Colonic mucosa (tissue), 4 donors: ENCODE results near the gene DPH3. TPM values are rescaled to one million over a fixed set of nuclear protein-coding genes. Genes with fewer than 3 reads are reported as not detected.

Source experiments
- DNase-seq: peaks from one replicate; pipeline ENCODE4 v3.0.0-alpha.2; 2020
- H3K27ac ChIP-seq: fragments of 200-600 bp; one replicate; pipeline ENCODE4 v1.8.0; 2021
- H3K27me3 ChIP-seq: fragments of 200-600 bp; one replicate; pipeline ENCODE4 v1.8.0; 2021
- H3K36me3 ChIP-seq: fragments of 200-600 bp; one replicate; pipeline ENCODE4 v1.8.0; 2021
- H3K4me1 ChIP-seq: fragments of 200-600 bp; one replicate; pipeline ENCODE4 v1.8.0; 2021; ENCODE audit warnings: mild to moderate bottlenecking
- H3K4me3 ChIP-seq: fragments of 200-600 bp; one replicate; pipeline ENCODE4 v1.8.0; 2021
- H3K9ac ChIP-seq, 2 donors: one replicate each; pipeline ENCODE4 v1.7.0; 2013; ENCODE audit warnings: control low read depth in 2 of 2, low read depth in 2 of 2, low read length in 2 of 2
- H3K9me3 ChIP-seq: fragments of 200-600 bp; one replicate; pipeline ENCODE4 v1.8.0; 2021
- intact Hi-C: fragments of 100-400 bp; cut with DNase I; formaldehyde crosslinking; loops from one replicate; pipeline ENCODE4 v1.14.1; 2022
- total RNA-seq, 2 donors: library from RNA; stranded (reverse); fragmentation: NEBNext Ultra II Directional in 1 of 2; extraction: Animal tissue kit (Norgen Biotek cat#: 25700) in 1 of 2; gene quantifications; one replicate each; pipeline ENCODE4 v1.2.1, GENCODE V29; 2021
- TF ChIP-seq, protein P1 (sequence below): fragments of 200-600 bp; IDR thresholded peaks from one replicate; pipeline ENCODE4 v1.8.0; 2022; ENCODE audit warnings: antibody characterized with exemption, mild to moderate bottlenecking
- donor health status: healthy.
- donor health status: DM: no; HTN: no; CAD: no.
- donor health status: DM: no; HTN: no; CAD: no.

DPH3 gene
- total RNA-seq, 2 donors from 2014 or later, result 15.4 to 23.4 TPM

DNA sequence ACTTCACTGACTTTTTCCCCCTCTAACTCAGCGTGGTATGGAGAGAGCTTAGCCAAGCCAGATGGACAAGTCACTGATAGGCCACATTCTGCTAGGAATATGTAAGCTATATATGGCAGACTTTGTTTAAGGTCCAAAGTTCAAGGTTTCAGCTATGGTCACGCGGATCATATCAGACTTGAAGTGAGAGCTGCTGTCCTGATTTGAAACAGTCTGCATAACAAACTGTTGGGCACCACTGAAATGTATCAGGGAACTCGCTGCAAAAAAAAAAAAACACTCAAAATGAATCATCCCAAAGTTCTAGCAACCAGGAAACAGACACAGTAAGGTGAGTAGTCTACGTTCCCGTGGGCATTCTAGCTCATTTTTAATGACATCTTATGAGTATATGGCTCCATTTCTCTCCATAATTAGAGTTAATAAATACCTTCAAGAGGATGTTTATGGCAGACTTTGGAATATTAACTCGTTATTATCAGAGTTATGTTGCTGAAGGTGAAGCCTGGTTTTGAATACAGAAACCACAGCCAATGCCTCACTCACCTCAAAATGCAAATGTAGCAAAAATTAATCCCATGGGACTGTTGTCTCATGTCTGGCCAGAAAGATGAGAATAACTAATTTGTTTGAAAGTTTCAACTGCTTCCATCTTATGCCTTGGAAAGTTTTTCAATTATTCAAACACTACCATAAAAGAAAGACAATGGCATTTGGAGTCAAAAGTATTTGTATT is 12.3 kb downstream of the DPH3 start:
- Histone ChIP-seq H3K27me3 (no peaks in the 10 kb centered on the region), H3K4me1 (no peaks in the 10 kb centered on the region), H3K27ac (no peak overlapping the region), H3K9me3 (no peaks in the 10 kb centered on the region), H3K4me3 (no peak overlapping the region), H3K36me3 (no peaks in the 10 kb centered on the region), H3K9ac (no peak overlapping the region)
- DNase-seq, result peak; percentile 26
- intact Hi-C loops, result no loop called here
- TF ChIP-seq, protein P1, sequence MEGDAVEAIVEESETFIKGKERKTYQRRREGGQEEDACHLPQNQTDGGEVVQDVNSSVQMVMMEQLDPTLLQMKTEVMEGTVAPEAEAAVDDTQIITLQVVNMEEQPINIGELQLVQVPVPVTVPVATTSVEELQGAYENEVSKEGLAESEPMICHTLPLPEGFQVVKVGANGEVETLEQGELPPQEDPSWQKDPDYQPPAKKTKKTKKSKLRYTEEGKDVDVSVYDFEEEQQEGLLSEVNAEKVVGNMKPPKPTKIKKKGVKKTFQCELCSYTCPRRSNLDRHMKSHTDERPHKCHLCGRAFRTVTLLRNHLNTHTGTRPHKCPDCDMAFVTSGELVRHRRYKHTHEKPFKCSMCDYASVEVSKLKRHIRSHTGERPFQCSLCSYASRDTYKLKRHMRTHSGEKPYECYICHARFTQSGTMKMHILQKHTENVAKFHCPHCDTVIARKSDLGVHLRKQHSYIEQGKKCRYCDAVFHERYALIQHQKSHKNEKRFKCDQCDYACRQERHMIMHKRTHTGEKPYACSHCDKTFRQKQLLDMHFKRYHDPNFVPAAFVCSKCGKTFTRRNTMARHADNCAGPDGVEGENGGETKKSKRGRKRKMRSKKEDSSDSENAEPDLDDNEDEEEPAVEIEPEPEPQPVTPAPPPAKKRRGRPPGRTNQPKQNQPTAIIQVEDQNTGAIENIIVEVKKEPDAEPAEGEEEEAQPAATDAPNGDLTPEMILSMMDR, result no peak

DNA sequence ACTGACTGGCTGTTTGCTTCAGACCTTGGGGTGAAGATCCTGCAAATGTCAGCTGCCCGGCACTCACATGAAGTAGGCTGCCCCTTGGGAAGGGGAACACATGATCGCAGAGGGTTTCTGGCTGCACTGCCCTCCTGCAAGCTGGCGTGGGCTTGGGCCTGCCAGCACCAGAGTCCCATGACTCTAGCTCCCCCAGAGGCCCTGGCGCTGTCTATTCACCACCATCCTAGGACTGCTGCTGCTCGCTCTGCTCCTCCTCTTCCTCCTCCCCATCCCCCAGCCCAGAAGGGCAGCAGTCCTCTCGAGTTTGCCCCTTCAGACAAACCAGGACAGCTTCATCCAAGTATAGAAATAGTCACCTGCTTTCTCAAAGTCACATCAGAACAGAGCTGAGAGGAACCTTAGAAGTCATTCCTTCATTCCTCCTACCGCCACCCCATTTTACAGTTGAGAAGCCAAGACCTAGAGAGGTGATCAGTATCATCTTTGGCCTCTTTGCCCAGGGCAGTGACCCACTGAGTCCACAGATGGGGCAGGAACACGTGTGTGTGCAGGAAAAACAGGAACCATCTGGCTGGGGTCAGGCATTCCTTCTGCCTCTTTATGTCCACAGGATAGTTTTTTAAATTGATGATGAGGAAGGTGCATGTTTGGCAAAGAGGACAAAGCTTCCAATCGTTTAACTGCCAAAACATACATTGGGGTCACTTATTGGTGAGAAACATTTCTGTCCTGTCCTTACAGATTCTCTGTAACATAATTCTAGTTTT is 13.2 kb downstream of the DPH3 start:
- Histone ChIP-seq H3K9me3 (no peaks in the 10 kb centered on the region), H3K4me1 (no peaks in the 10 kb centered on the region), H3K27me3 (no peaks in the 10 kb centered on the region), H3K36me3 (no peaks in the 10 kb centered on the region), H3K9ac (no peak overlapping the region), H3K4me3 (no peak overlapping the region), H3K27ac (no peak overlapping the region)
- intact Hi-C loops, result no loop called here
- TF ChIP-seq, protein P1, result no peak
- DNase-seq, result no peak

DNA sequence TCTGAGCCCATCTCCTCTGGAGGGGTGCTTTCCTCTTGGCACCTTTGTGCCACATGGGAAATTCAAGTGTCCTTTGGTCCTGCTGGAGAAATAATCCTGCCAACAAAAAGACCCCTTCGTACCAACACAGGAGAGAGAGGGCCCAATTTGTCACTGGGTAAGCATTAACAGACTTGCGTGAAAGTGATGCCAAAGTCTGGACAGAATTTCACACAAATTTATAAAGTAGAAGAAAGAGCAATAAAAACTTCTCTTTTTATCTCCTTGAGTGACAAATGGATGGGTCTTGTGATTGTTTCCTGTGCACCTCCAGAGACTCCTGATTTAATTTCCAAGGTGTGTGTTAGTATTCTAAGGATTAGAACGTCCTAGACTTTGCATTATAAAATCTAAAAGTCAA is 14.9 kb downstream of the DPH3 start:
- H3K36me3 ChIP-seq, result no peaks in the 10 kb centered on the region
- TF ChIP-seq, protein P1, result no peak
- H3K9ac ChIP-seq, result no peak overlapping the region
- intact Hi-C loops, result loop anchor here (5.0 to 10.0 kb wide), 3 partner anchors 73 to 615 kb away; no protein-coding TSS in a partner anchor
- H3K27me3 ChIP-seq, result no peaks in the 10 kb centered on the region
- no peak for DNase-seq
- H3K4me1 ChIP-seq, result no peaks in the 10 kb centered on the region
- H3K9me3 ChIP-seq, result no peaks in the 10 kb centered on the region
- no peak overlapping the region for H3K4me3 ChIP-seq
- no peak overlapping the region for H3K27ac ChIP-seq

DNA sequence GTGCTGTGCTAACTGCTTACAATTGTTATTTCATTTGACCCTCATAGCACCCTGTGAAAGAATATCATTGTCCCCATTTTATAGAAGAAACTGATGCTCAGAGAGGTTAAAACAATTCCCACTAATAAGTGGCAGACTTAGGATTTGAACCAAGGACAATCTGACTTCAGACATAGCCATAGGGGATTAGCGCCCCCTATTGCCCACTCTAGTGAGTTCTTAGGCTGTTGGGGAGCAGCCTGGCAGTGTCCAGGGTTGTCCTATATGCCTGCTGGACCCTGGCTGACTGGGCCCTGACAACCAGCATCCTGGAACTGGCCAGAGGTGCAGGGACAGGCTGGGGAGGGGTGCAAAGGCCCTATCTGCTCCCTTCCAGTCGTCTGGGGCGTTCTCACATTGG is 15.4 kb downstream of the DPH3 start:
- H3K27ac ChIP-seq, result no peak overlapping the region
- no peaks in the 10 kb centered on the region for H3K36me3 ChIP-seq
- intact Hi-C loops, result loop anchor here (5.0 to 10.0 kb wide), 3 partner anchors 72 to 615 kb away; no protein-coding TSS in a partner anchor
- H3K9me3 ChIP-seq, result no peaks in the 10 kb centered on the region
- DNase-seq, result no peak
- no peak overlapping the region for H3K4me3 ChIP-seq
- H3K4me1 ChIP-seq, result no peaks in the 10 kb centered on the region
- H3K27me3 ChIP-seq, result no peaks in the 10 kb centered on the region
- H3K9ac ChIP-seq, result no peak overlapping the region
- TF ChIP-seq, protein P1, result no peak

DNA sequence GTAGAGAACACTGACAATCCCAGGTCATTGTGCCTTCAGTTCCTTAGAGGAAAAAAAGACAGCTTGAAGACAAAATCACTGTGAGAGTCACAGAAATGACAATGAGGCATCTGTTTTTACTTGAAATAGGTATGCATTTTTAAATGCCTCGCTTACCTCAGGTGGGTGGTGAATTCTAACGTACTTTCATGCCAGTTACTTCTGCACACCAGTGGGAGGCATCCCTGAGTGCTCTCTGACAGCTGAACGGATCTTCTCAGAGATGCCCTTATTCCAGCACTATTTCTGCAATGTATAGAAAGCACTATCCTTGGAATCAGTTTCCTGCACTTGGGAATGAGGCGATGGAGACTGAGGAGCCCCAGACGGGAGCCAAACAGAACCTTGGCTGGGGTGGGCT is 16.2 kb downstream of the DPH3 start:
- TF ChIP-seq, protein P1, result no peak
- intact Hi-C loops, result loop anchor here (5.0 to 10.0 kb wide), 3 partner anchors 71 to 614 kb away; no protein-coding TSS in a partner anchor
- DNase-seq, result no peak
- no peaks in the 10 kb centered on the region for H3K4me1 ChIP-seq
- H3K4me3 ChIP-seq, result no peak overlapping the region
- no peak overlapping the region for H3K27ac ChIP-seq
- H3K36me3 ChIP-seq, result no peaks in the 10 kb centered on the region
- no peaks in the 10 kb centered on the region for H3K27me3 ChIP-seq
- peak overlapping the region in 1 of 2 donors; percentile 2 for H3K9ac ChIP-seq
- no peaks in the 10 kb centered on the region for H3K9me3 ChIP-seq
